ENCODE data around the gene OR6B2. TPM values are rescaled to one million over a fixed set of nuclear protein-coding genes. Genes with fewer than 3 reads are reported as not detected.

Gene OR6B2
- total and polyA plus RNA-seq, 4 donors = not detected

- Histone ChIP-seq H3K9ac (ENCODE audit: insufficient read depth in 1 of 2, low read length in 2 of 2) (no peak overlapping the region), H3K27ac (ENCODE audit: low read depth in 1 of 2, low read length in 1 of 2) (no peak overlapping the region), H3K4me3 (no peak overlapping the region), H3K27me3 (ENCODE audit: control insufficient read depth in 3 of 3, insufficient read depth in 3 of 3, low read length in 2 of 3) (no peaks in the 10 kb centered on the region), H3K4me1 (ENCODE audit: control insufficient read depth in 5 of 5, insufficient read depth in 5 of 5, low read length in 5 of 5) (no peaks in the 10 kb centered on the region), H3K9me3 (ENCODE audit: control insufficient read depth in 4 of 4, insufficient read depth in 3 of 4, low read length in 3 of 4) (peaks cover 0 to 8% (median 3%) of the 10 kb centered on the region in 4 donors), H3K36me3 (ENCODE audit: control insufficient read depth in 4 of 4, insufficient read depth in 4 of 4, low read length in 4 of 4) (no peaks in the 10 kb centered on the region)
- whole genome bisulfite sequencing, 2 donors = 79 to 89% methylated on average over 5 of the region's 5 CpGs
- ATAC-seq (ENCODE audit: insufficient read depth, low FRiP score) = no peak
- DNase-seq = no peak
- no peak for TF ChIP-seq CTCF (IDR thresholded peaks at IDR 0.05; ENCODE audit: control extremely low read depth, extremely low read depth)
Observed at GRCh38 chr2:240074545-240074944, 44.3 kb upstream of the OR6B2 start.

GRCh38 chr2:240070907-240071306 is 40.7 kb upstream of the OR6B2 start:
- Histone ChIP-seq H3K4me1 (ENCODE audit: control insufficient read depth in 5 of 5, insufficient read depth in 5 of 5, low read length in 5 of 5) (no peaks in the 10 kb centered on the region), H3K9ac (ENCODE audit: insufficient read depth in 1 of 2, low read length in 2 of 2) (no peak overlapping the region), H3K27me3 (ENCODE audit: control insufficient read depth in 3 of 3, insufficient read depth in 3 of 3, low read length in 2 of 3) (no peaks in the 10 kb centered on the region), H3K4me3 (no peak overlapping the region), H3K27ac (ENCODE audit: low read depth in 1 of 2, low read length in 1 of 2) (no peak overlapping the region), H3K36me3 (ENCODE audit: control insufficient read depth in 4 of 4, insufficient read depth in 4 of 4, low read length in 4 of 4) (no peaks in the 10 kb centered on the region), H3K9me3 (ENCODE audit: control insufficient read depth in 4 of 4, insufficient read depth in 3 of 4, low read length in 3 of 4) (peaks cover 0 to 3% (median 0%) of the 10 kb centered on the region in 4 donors)
- DNase-seq = no peak
- ATAC-seq (ENCODE audit: insufficient read depth, low FRiP score) = no peak
- 87 to 88% methylated on average over 3 of the region's 3 CpGs for WGBS, 2 donors
- no peak for TF ChIP-seq CTCF (IDR thresholded peaks at IDR 0.05; ENCODE audit: control extremely low read depth, extremely low read depth)

GRCh38 chr2:240069829-240070228 is 39.6 kb upstream of the OR6B2 start:
- DNase-seq (no peak), ATAC-seq (ENCODE audit: insufficient read depth, low FRiP score) (no peak)
- no peaks in the 10 kb centered on the region for H3K4me1 ChIP-seq (ENCODE audit: control insufficient read depth in 5 of 5, insufficient read depth in 5 of 5, low read length in 5 of 5)
- no peak for TF ChIP-seq CTCF (IDR thresholded peaks at IDR 0.05; ENCODE audit: control extremely low read depth, extremely low read depth)
- no peak overlapping the region for H3K9ac ChIP-seq (ENCODE audit: insufficient read depth in 1 of 2, low read length in 2 of 2)
- no peak overlapping the region for H3K27ac ChIP-seq (ENCODE audit: low read depth in 1 of 2, low read length in 1 of 2)
- H3K9me3 ChIP-seq (ENCODE audit: control insufficient read depth in 4 of 4, insufficient read depth in 3 of 4, low read length in 3 of 4) = no peaks in the 10 kb centered on the region
- no peak overlapping the region for H3K4me3 ChIP-seq
- peaks cover 0 to 4% (median 0%) of the 10 kb centered on the region in 3 donors for H3K27me3 ChIP-seq (ENCODE audit: control insufficient read depth in 3 of 3, insufficient read depth in 3 of 3, low read length in 2 of 3)
- 51 to 78% methylated on average over 1 of the region's 1 CpG for WGBS, 2 donors
- H3K36me3 ChIP-seq (ENCODE audit: control insufficient read depth in 4 of 4, insufficient read depth in 4 of 4, low read length in 4 of 4) = no peaks in the 10 kb centered on the region

- 90 to 98% methylated on average over 1 of the region's 1 CpG for WGBS, 2 donors
- DNase-seq (no peak), ATAC-seq (ENCODE audit: insufficient read depth, low FRiP score) (no peak)
- Histone ChIP-seq H3K4me1 (ENCODE audit: control insufficient read depth in 5 of 5, insufficient read depth in 5 of 5, low read length in 5 of 5) (no peaks in the 10 kb centered on the region), H3K4me3 (no peak overlapping the region), H3K36me3 (ENCODE audit: control insufficient read depth in 4 of 4, insufficient read depth in 4 of 4, low read length in 4 of 4) (no peaks in the 10 kb centered on the region), H3K9me3 (ENCODE audit: control insufficient read depth in 4 of 4, insufficient read depth in 3 of 4, low read length in 3 of 4) (no peaks in the 10 kb centered on the region), H3K27ac (ENCODE audit: low read depth in 1 of 2, low read length in 1 of 2) (no peak overlapping the region), H3K27me3 (ENCODE audit: control insufficient read depth in 3 of 3, insufficient read depth in 3 of 3, low read length in 2 of 3) (peaks cover 0 to 10% (median 0%) of the 10 kb centered on the region in 3 donors), H3K9ac (ENCODE audit: insufficient read depth in 1 of 2, low read length in 2 of 2) (no peak overlapping the region)
- TF ChIP-seq CTCF (IDR thresholded peaks at IDR 0.05; ENCODE audit: control extremely low read depth, extremely low read depth) = no peak
Observed at GRCh38 chr2:240068193-240068592, 38.0 kb upstream of the OR6B2 start.

Measured in lung (tissue), 12 donors.